GM19099 (cell line): ENCODE results near the gene FHIT.

Experiments
- POLR2A ChIP-seq: IDR thresholded peaks from 3 replicates; pipeline ENCODE4 v1.6.1; 2011; ENCODE audit warnings: low read depth; ENCODE audit not compliant: insufficient read length; ENCODE audit errors: extremely low read depth

Gene FHIT

DNA sequence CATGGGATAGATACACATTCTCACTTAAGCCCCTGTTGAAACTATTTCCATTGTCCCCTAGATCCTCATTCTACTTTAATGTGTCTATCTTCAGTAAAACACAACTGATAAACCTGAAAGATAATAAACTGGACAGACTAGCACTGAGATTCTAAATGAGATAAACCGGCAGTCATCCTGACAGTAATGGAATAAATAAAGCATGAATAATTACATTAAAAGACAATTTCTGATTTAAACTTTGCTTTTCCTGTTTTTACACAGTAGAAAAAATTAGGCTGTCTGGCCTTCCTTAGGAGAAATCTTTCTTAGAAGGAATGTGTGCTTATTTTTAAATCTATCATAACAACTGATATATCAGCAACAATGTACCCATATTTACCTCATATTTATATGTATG is 232.4 kb downstream of the FHIT start:
- TF ChIP-seq POLR2A, result no peak

GRCh38 chr3:61015859-61016258 is 235.4 kb downstream of the FHIT start:
- TF ChIP-seq POLR2A, result no peak

DNA sequence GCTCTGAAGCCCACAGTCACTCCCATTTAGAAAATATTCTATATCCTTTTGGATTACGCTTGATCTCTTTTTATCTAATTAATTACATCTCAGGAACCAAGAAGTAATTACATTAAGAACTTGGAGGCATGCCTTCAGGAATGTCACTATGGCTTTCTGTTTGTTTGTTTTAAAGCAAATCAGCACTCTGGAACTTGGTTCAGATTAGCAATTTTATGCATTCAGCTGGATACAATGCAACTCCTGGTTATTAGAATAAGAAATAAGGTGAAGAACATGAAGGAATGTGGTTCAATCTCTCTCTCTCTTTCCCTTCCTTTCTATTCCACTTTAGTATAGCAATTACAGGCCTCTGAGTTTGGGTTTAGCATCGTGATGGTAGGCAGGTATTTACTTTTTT is 235.8 kb downstream of the FHIT start:
- no peak for TF ChIP-seq POLR2A

DNA sequence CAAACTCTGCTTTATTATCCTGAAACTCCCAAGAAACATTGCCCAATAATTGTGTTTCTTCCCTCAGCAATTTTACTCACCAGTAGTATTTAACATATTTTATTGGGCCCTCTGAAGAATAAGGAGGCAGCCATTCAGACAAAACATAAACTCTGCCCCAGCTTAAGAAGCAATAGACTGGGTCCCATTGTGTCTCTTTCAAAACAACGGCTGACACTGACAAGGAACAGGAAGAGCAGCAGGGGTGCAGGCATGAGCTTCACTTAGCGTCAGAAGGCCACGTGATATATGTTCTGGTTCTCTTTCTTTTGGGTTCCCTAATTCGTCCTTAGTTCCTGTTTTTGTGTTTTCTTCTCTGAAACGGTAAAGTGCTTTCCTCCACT is 242.3 kb downstream of the FHIT start:
- no peak for TF ChIP-seq POLR2A

GRCh38 chr3:61008153-61008997 is 242.9 kb downstream of the FHIT start:
- TF ChIP-seq POLR2A, result no peak

DNA sequence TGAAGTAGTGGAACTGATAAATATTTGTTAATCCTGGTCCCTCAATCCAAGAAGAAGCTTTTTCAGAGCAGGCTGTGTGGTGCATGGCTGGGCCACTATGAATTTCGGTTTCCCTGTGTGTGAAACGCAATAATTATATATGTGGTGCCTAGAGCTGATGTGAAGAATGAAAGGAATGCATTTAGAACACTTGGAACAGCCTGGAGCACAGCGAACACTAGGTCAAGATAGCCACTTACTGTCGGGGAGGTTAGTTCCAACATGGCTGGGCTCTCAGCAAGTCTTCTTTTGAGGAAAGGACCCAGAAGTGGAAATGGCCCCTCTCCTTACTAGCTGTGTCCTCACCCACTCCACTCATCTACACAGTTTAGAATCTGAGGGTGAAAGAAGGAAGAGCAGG is 245.7 kb downstream of the FHIT start:
- TF ChIP-seq POLR2A, result no peak

- TF ChIP-seq POLR2A, result no peak
Observed at GRCh38 chr3:60998858-60999257, 252.4 kb downstream of the FHIT start.

DNA sequence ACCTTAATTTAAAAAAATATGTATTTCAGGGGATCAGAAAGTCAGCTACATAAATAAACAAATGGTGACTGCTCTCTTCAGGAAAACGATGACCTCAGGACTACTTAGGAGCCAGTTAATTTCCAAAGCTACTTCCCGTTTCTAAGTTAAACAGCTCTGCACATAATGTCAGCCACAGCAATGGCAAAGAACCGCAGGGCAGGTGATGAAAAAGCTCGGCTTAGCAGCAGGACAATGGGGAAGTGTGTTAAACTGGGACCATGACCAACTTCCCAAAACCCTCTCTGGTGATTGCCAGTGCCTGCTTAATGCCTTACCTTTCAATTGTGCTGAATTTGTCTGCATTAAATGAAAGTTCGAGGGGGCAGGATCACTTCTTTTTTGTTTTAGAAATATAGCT is 258.9 kb downstream of the FHIT start:
- no peak for TF ChIP-seq POLR2A

DNA sequence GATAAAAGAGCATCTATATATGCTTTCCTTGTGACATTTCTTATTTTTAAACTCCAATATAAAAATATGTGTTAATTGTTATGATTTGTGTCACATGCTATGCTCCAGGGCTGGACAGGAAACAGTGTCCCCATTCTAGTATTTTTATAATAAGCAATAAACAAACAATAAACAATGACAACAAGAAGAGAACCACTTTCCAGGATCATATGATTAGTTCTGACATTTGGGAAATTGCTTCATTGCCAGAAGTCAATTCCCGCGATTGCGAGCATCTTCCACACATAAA is 260.9 kb downstream of the FHIT start:
- TF ChIP-seq POLR2A, result no peak

GRCh38 chr3:60989626-60990441 is 261.4 kb downstream of the FHIT start:
- no peak for TF ChIP-seq POLR2A

GRCh38 chr3:60986552-60986951 is 264.7 kb downstream of the FHIT start:
- TF ChIP-seq POLR2A, result no peak

DNA sequence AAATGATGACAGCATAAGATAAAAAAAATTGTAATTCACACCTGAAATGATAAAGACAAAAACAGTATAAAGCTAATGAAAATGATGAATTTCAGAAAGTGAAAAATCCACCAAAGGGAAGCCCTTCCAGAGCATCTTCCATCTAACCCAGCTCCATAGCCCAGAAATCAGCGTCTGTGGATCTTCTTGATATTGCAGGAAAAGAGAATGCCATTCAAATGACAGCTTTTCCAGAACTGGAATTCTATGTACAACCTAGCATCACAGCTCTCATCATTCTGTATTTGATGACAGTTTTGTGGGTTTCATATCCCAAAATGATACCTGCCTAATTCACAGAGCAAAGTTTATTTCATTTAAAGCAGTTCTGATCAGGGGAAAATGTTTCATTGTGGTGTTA is 267.3 kb downstream of the FHIT start:
- TF ChIP-seq POLR2A, result no peak

DNA sequence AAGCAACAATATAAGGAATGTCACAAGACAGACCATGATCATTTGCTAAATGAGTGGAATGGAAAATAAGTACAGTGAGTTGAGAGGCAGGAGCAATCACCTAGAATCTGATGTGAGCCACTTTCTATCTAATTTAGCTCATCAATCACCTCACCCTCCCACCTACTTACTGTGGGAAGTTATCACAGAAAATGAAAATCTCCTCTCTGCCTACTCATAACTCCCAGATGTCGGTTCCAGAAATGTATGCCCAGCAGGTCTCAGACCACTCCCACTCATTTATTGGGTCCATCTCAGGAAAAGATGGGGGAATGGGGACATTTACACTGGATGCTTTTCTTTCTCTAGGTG is 270.9 kb downstream of the FHIT start:
- TF ChIP-seq POLR2A, result no peak

DNA sequence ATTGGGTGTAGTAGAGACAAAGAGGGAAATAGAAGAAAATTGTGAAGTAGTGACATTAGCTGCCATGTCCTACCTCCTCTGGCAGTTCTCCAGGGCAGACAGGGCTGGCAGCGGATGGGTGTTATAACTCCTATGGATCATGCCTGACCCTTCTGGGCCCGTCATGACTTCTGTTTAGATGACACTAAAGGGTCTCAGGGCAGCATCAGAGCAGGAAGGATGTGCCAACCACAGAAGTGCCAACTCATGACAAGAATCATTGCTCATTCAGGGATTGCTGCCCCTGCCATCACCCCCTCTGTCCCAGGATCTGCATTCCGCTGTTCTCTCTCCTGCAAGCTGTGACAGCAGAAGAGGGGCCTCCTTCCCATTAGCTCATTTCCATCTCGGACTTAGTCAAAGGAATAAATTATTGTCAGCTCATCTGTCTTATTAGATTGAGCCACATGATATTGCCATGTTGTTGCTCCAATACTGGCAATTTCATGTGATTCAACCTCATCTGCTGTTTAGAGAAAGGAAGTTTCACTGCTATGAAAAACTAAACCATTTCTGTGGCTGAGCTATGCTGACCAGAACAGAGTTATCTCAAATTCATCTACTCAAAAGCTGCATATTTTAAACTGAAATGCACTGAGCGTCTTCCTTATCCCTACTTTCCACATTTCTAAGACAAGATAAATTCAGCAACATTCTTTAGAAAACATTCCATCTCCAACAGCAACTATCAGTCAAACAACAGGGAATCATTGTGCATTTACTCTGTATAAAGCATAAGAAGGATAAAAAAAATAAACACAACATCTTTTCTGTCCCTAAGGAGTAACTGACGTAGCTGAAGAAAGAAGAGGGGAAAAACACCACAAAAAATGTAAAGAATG is 271.6 kb downstream of the FHIT start:
- no peak for TF ChIP-seq POLR2A

DNA sequence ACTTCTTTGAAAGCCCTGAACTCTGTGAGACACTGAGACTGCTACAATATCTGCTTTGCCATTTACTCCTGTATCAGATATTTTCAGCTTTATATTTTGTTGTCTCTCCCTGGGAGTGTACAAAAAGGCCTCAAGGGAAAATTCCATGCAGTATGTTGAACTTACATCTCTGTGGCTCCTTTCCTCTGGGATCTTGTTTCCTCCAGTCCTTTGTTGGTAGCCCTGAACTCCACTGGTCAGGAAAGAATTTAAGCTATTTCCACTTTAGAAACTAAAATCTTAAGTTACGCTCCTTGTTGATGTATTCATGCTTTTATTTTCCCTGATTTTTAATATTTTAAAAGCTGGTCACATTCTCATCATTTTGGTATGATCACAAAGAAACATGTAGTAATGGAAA is 277.9 kb downstream of the FHIT start:
- TF ChIP-seq POLR2A, result no peak
